Measurements from ENCODE around the gene AP2B1. TPM values are rescaled to one million over a fixed set of nuclear protein-coding genes. Genes with fewer than 3 reads are reported as not detected.

AP2B1 gene
- total and polyA plus RNA-seq, 9 of the 15 experiments (the other 6 are each of a cell fraction or from before 2014, with no cell fraction given), result 60.1 to 287 (median 105) TPM

- no peak overlapping the region for H2AFZ ChIP-seq (ENCODE audit: low read depth, low read length)
- POLR2A ChIA-PET, result interaction anchor here (0.6 to 1.6 kb wide), 5 partner anchors 9 to 129 kb away, joined by 3 to 10 read pairs (median 5); no protein-coding TSS in a partner anchor
- no peak for TF ChIP-seq ELF1 (tag; IDR thresholded peaks at IDR 0.05)
- no peak for TF ChIP-seq RBM17 (IDR thresholded peaks at IDR 0.05; ENCODE audit: borderline replicate concordance, low read depth, low read length)
- TF ChIP-seq KAT8 (IDR thresholded peaks at IDR 0.05; ENCODE audit: low read depth), result no peak
- TF ChIP-seq SPI1 (IDR thresholded peaks at IDR 0.05; ENCODE audit: borderline replicate concordance, low read depth, low read length), result no peak
- TF ChIP-seq ARNT (IDR thresholded peaks at IDR 0.05), result no peak
- TF ChIP-seq MECOM (CRISPR knock-in tag; IDR thresholded peaks at IDR 0.05), result no peak
- TF ChIP-seq FOXA3 (CRISPR knock-in tag; conservative IDR thresholded peaks at IDR 0.05 in 1 of 2, IDR thresholded peaks at IDR 0.05 in 1 of 2), result no peak
- TF ChIP-seq ATF1 (CRISPR knock-in tag; IDR thresholded peaks at IDR 0.05), result no peak
- TF ChIP-seq ATF1 (tag; IDR thresholded peaks at IDR 0.05), result no peak
- peak; percentile 69 for TF ChIP-seq ZNF316 (IDR thresholded peaks at IDR 0.05)
- no peak for TF ChIP-seq PTTG1 (tag; IDR thresholded peaks at IDR 0.05; ENCODE audit: low read depth)
- TF ChIP-seq MAFG (tag; conservative IDR thresholded peaks at IDR 0.05), result 0 out of 2 replicates have a peak, but pooled peaks have one; percentile 8
- no peak for TF ChIP-seq ZNF518B (CRISPR knock-in tag; IDR thresholded peaks at IDR 0.05)
- TF ChIP-seq CREBBP (IDR thresholded peaks at IDR 0.05; ENCODE audit: low read depth, low read length), result no peak
- TF ChIP-seq ZNF57 (CRISPR knock-in tag; IDR thresholded peaks at IDR 0.05), result no peak
- TF ChIP-seq MXI1 (IDR thresholded peaks at IDR 0.05; ENCODE audit: low read depth, low read length), result no peak
- TF ChIP-seq KAT2B (IDR thresholded peaks at IDR 0.05; ENCODE audit: low read depth, low read length), result no peak
- TF ChIP-seq NR4A1 (CRISPR knock-in tag; IDR thresholded peaks at IDR 0.05), result no peak
- TF ChIP-seq NR4A1 (tag; IDR thresholded peaks at IDR 0.05), result no peak
Measured at GRCh38 chr17:35651467-35651866, 64.3 kb downstream of the AP2B1 start.

More at GRCh38 chr17:35651467-35651866, 64.3 kb downstream of the AP2B1 start:
- intact Hi-C loops (cut with micrococcal nuclease), result no loop called here
- Histone ChIP-seq H3K9me3 (replicated peaks; ENCODE audit: control insufficient read depth, insufficient read depth, low read depth, low read length) (no peaks in the 10 kb centered on the region), H3K79me2 (ENCODE audit: control insufficient read depth, insufficient read depth, low read length) (peaks cover 3% of the 10 kb centered on the region), H3K36me3 (ENCODE audit: control insufficient read depth, insufficient read depth, low read length) (peaks cover 65% of the 10 kb centered on the region), H3K4me3 (no peak overlapping the region), H3K27me3 (ENCODE audit: control insufficient read depth in 2 of 2, insufficient read depth in 2 of 2, low read length in 2 of 2) (no peaks in the 10 kb centered on the region), H4K20me1 (replicated peaks; ENCODE audit: control insufficient read depth, insufficient read depth, low read length) (no peaks in the 10 kb centered on the region), H3K27ac (ENCODE audit: extremely low read depth, low read depth, low read length) (no peak overlapping the region), H3K4me2 (ENCODE audit: insufficient read depth, low read length) (no peak overlapping the region), H3K9me1 (ENCODE audit: control insufficient read depth, insufficient read depth, low read length) (no peaks in the 10 kb centered on the region), H3K9ac (ENCODE audit: insufficient read depth in 1 of 2, low read depth in 2 of 2, low read length in 2 of 2) (no peak overlapping the region), H3K4me1 (replicated peaks in 1 of 2; ENCODE audit: control insufficient read depth in 2 of 2, insufficient read depth in 2 of 2, low read length in 2 of 2) (no peaks in the 10 kb centered on the region)
- CTCF ChIA-PET (ENCODE audit: low intra/inter-chr PET ratio), result no interaction called here
- 82% methylated on average over 1 of the region's 1 CpG for WGBS (ENCODE audit: insufficient coverage, low coverage, missing lambda C conversion rate)
- in situ Hi-C loops (cut with MboI), result no loop called here
- DNase-seq (ENCODE audit: extremely low read depth in 1 of 4, low spot score in 3 of 4) (no peak), ATAC-seq (no peak), FAIRE-seq (no peak)
- BruUV-seq (replicated peaks), result no TSS peak

All from K562 (cell line).